Placental epithelial cell (primary cell): ENCODE data around the gene DPP3. TPM values are rescaled to one million over a fixed set of nuclear protein-coding genes. Genes with fewer than 3 reads are reported as not detected.

Experiments used
- small RNA-seq: library from RNA; depleted of rRNA; stranded (forward); fragments of <200 nt; gene quantifications from one replicate; pipeline ENCODE3, GENCODE V24; 2012
- total RNA-seq: library from RNA; depleted of rRNA; stranded (reverse); fragments of >200 nt; gene quantifications from 2 replicates; pipeline ENCODE4 v1.2.3, GENCODE V29; 2012

DPP3 gene, protein sequence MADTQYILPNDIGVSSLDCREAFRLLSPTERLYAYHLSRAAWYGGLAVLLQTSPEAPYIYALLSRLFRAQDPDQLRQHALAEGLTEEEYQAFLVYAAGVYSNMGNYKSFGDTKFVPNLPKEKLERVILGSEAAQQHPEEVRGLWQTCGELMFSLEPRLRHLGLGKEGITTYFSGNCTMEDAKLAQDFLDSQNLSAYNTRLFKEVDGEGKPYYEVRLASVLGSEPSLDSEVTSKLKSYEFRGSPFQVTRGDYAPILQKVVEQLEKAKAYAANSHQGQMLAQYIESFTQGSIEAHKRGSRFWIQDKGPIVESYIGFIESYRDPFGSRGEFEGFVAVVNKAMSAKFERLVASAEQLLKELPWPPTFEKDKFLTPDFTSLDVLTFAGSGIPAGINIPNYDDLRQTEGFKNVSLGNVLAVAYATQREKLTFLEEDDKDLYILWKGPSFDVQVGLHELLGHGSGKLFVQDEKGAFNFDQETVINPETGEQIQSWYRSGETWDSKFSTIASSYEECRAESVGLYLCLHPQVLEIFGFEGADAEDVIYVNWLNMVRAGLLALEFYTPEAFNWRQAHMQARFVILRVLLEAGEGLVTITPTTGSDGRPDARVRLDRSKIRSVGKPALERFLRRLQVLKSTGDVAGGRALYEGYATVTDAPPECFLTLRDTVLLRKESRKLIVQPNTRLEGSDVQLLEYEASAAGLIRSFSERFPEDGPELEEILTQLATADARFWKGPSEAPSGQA
- total RNA-seq, result 53.0 and 79.3 TPM in 2 replicates

DNA sequence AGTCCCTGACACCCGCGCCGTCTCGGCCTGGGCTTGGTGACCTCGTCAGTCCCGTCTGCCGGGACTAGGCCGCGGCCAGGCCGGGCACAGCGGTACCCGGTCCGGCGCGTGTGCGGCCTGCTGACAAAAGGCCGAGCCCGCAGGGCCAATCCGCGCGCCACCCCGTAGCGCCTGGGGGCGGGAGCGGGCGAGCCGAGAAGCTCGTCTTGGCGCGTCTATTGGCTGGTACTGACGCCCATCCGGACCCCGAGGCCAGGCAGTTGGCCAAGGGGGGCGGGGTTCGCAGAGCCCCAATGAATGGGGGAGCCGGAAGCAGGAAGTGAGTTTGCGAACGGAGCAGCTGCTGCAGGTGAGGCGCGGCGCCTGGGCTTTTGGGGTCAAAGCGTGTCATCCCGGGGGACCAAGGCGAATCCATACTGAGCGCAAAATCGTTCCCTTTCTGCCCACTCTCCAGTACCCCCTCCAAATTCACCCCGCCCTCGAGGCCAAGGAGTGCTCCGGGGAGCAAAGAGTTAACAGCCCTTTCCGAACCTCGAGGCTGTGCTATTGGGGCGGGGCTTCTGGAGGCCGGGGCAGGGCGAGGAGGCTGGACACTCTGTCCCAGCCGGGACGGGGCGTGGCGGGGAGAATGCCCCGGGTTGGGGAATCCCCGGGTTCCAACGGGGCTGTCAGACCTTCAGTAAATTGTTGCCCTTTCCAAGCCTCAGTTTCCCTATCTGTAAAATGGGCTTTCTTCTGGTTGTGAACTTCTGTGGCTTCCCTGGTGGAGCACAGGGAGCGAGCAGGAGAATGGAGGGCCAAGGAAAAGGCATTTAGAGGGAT lies at the start of gene DPP3:
TSS of gene DPP3 (plus strand) at position 318 of the 822 bp plus-strand sequence. CDS start 1,767 bp downstream, outside the sequence.

DNA sequence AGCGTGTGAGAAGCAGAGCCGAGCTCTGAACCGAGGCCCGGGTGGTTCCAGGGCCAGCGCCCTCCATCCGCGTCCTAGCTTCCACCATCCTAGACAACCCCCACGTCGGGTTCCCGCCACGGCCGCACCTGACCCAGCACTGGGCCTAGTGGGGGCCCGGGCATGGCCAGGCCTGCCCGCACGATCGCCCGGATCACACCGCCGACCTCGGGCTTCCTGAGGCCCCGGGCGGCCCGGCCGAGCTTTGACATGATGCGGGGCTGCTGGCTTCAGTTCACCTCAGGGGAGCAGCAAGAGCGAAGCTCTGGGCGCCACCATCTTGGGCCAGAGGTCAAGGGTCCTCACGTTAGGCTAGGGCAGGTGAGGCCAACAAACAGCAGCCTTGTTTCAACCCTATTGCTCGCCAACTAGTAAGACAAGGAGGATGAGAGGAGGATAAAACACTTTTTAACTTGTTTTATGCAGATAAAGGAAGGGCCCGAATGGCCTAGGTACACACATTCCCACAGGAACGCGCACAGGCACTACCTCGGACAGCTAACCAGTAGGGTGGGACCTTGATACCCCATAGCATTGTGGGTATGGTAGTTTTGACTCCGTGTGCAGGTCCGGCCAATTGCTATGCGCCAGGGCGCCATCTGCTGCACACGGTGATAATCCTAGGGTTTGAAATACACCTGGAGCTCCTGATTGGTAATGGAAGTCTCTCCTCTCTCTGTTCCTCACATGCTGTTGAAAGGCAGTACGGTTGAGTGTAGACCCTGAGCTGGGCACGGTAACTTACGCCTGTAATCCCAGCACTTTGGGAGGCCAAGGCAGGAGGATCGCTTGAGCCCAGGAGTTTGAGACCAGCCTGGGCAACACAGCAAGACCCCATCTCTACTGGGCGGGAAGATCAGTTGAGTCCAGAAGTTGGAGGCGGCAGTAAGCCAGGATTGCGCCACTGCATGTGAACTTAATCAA lies 41.4 kb upstream of the DPP3 start, which contains the start of gene MRPL11:
TSS of gene MRPL11 (minus strand) at position 345 of the 963 bp plus-strand sequence. CDS start at position 251, 94 bp downstream.

DNA sequence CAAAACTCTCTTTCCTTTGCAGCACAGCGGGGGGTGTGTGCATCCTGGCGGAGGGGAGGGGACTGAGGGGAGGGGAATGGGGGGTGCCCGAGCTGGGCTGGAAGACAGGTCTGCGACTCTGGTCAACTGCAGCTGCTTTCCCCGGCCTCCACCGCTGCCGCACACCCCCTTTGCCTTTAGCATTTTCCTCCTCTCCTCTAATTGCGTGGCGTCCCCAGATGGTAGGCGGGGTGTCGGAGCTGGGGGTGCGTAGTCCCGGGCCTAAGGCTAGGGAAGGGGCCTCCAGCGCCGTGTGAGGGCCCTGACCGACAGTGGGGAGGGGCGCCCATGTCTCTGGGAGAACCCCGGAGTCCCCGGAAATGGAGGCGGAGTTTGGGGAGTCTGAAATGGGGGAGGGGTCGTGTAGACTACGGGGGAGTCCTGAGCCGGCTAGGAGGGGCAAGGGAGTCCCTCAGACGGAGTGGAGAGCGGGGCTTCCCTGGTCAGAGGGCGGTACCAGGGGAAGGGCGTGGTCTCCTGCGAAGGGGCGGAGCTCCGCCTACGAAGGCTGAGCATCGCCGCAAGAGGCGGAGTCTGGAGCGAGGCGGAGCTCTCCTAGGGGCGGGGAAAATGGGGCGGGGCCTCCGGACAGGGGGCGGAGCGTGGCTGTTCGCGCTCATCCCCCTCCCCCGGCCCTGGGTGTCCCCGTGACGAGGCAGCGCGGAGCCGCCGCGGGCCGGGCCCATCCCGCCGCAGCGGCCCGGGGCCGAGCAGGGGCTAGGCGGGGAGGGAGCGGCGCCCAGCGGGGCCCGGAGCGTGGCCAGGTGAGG lies 13.8 kb upstream of the DPP3 start, which contains the start of gene PELI3:
TSS of gene PELI3 (plus strand) at position 681 of the 809 bp plus-strand sequence. CDS start 1,224 bp downstream, outside the sequence.

DNA sequence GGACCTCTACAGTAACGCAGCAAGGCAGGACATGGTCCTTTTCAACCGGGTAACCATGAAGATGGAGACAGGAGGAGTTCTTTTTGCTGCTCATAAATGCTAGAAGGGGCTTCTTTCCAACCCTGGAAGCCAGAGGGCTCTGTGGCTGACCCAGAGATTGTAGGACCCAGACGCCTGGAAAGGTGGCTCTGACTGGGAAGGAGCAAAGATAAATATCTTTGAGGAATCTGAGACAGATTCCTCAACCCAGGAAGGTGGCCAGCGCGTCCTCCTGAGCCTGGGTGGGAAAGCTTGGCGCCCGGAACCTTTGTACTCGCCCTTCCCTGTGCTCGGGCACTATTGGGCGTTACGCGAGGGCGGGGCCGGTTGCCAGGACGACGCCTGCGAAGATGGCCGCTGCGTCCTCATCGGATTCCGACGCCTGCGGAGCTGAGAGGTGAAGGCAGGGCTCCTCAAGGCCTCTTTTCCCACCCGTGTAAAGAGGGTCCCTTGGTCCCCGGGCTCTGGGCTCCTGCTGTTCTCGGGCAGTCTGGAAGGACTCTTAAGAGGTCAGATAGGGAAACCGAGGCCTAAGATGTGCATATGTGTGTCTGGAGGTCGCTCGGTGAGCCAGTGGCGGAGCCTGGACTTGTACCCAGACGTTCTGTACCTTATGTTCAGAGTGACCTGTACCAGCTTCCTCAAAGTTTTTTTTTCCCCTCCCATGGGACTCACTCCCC lies 30.2 kb downstream of the DPP3 start, which contains the start of gene BBS1:
TSS of gene BBS1 (plus strand) at position 365 of the 719 bp plus-strand sequence. CDS start at position 390, 25 bp downstream.

DNA sequence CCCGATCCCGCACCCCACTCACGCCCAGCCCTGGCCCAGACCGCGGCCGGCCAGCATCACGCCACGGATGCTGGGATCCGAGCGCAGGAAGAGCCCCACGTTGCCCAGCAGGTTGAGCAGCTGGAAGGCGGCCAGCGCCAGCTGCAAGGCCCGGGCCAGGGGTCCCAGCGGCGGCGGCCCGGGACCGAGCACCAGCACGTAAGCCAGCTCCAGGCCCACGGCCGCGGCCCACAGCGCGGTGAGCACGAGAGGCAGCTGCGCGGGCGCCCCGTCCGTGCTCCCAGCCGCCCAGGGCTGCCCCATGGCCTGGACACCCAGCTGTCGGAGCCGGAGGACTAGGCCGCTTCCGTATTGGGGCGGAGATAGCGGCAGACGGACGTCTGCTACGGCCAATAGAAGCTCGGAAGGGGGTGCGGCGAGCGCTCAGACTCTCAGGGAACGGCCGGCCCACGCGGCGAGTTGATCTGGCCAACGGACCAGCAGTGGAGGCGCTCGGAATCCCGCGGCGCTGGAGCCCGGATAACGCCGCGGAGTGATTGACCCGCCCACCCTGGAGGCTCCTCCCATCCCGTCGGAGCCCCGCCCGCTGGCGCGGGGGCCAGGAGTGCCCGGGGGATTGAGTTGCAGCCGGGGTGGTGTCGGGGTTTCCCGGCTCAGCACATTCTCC lies 65.6 kb downstream of the DPP3 start, which contains the start of gene ZDHHC24:
TSS of gene ZDHHC24 (minus strand) at position 348 of the 667 bp plus-strand sequence. CDS start at position 303, 45 bp downstream.

DNA sequence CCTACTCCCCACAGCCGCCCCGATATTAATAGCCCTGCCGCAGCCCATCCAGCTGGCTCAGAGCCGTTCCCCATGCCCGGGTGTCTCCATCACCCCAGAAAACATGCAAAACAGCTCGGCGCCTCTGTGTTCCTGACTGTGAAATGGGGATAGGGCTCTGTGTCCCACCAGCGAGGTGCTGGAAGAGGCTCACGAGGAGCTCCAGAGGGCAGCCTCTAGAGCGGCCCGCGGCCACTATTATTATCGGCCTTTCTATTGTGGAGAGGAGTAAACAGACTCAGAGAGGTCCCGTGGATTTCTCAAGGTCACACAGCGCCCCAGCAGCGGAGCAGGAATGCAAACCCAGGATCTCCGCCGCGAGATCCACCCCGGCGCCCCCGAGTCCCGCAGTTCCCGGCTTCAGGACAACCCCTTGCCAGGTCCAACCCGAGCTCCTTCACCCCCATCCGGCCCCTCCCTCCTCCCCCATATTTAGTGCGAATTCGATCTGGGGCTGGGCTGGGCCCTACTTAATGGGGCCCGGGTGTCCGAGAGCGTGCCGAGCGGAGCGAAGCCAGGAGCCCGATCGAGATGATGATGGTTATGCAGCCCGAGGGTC lies 66.2 kb downstream of the DPP3 start, which contains the start of gene ACTN3:
TSS of gene ACTN3 (plus strand) at position 536 of the 598 bp plus-strand sequence. CDS start at position 571, 35 bp downstream.

Small RNA genes lying within 50 kb of the gene (small RNA-seq; reads per million reads assigned to genes)
- not detected for gene RF00416

Other genes with a start within 250 kb of the DPP3 start
- gene KLC2, start 222.7 kb upstream of the DPP3 start, total RNA-seq, result 23.4 and 25.1 TPM in 2 replicates
- 75.4 and 129 TPM in 2 replicates for gene RAB1B, start 211.8 kb upstream of the DPP3 start, total RNA-seq
- gene CNIH2, start 202.3 kb upstream of the DPP3 start, total RNA-seq, result 0.87 and 2.4 TPM in 2 replicates
- 180 and 245 TPM in 2 replicates for gene YIF1A, start 191.3 kb upstream of the DPP3 start, total RNA-seq
- under 0.01 TPM in 1 of 2 replicates, not detected in the other for gene TMEM151A, start 188.5 kb upstream of the DPP3 start, total RNA-seq
- gene CD248, start 163.4 kb upstream of the DPP3 start, total RNA-seq, result 53.7 and 73.0 TPM in 2 replicates
- gene RIN1, start 144.0 kb upstream of the DPP3 start, total RNA-seq, result 31.7 and 40.4 TPM in 2 replicates
- gene BRMS1, start 135.3 kb upstream of the DPP3 start, total RNA-seq, result 31.4 and 56.2 TPM in 2 replicates
- 17.2 and 22.8 TPM in 2 replicates for gene B4GAT1, start 132.8 kb upstream of the DPP3 start, total RNA-seq
- 0.39 and 0.76 TPM in 2 replicates for gene SLC29A2, start 108.7 kb upstream of the DPP3 start, total RNA-seq
- gene NPAS4, start 59.4 kb upstream of the DPP3 start, total RNA-seq, result not detected in 2 replicates
- gene MRPL11, start 41.6 kb upstream of the DPP3 start, total RNA-seq, result 24.7 and 30.1 TPM in 2 replicates
- 12.0 and 14.9 TPM in 2 replicates for gene PELI3, start 13.5 kb upstream of the DPP3 start, total RNA-seq
- 43.4 and 55.0 TPM in 2 replicates for gene BBS1, start 30.2 kb downstream of the DPP3 start, total RNA-seq
- gene ZDHHC24, start 65.6 kb downstream of the DPP3 start, total RNA-seq, result 10.2 and 14.0 TPM in 2 replicates
- not detected in 2 replicates for gene ACTN3, start 66.5 kb downstream of the DPP3 start, total RNA-seq
- gene CTSF, start 88.2 kb downstream of the DPP3 start, total RNA-seq, result 11.1 and 71.5 TPM in 2 replicates
- gene CCDC87, start 112.6 kb downstream of the DPP3 start, total RNA-seq, result 0.87 and 1.2 TPM in 2 replicates
- 21.4 and 43.6 TPM in 2 replicates for gene CCS, start 112.8 kb downstream of the DPP3 start, total RNA-seq
- gene RBM14, start 136.2 kb downstream of the DPP3 start, total RNA-seq, result 37.3 and 39.3 TPM in 2 replicates
- 90.0 and 98.2 TPM in 2 replicates for gene RBM4, start 158.3 kb downstream of the DPP3 start, total RNA-seq
- 33.0 and 37.3 TPM in 2 replicates for gene RBM4B, start 197.5 kb downstream of the DPP3 start, total RNA-seq
- 26.3 and 29.9 TPM in 2 replicates for gene SPTBN2, start 248.8 kb downstream of the DPP3 start, total RNA-seq